ENCODE data around the gene SNRPD3. TPM values are rescaled to one million over a fixed set of nuclear protein-coding genes. Genes with fewer than 3 reads are reported as not detected.

SNRPD3 gene
- total RNA-seq, 1 donor, result 57.5 TPM

DNA sequence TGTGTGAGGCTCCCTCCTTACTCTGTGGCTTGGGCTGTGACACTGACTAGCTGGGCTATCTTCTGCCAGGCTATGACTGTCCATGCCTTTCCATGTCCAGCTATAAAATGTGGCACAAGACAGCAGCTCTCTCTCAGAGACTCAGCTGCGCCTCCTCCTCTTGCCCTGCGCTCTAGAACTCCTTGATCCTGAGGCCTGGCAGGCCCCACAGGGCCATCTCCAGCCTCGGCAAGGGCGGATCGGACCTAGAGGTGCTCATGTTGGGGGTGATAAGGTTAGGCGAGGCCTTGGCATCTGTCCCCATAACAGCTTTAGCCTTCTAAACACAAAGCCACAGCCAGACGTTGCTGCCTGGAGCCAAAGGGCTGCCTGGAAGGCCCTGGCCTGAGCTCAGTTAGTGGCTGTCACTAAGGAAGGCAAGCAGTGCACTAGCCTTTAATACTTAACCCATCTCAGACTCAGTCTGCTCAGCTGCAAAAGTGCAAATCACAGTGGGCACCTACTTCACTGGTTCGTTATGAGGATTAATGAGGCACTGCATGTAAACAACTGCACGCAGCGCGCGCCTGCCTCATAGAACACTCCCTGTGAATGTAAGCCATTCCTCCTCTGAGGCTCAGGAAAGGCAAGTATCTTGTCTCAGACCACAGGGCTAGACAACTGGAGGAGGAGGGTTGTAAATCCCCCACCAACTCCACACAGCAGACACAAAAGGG, 2.0 kb upstream of the SNRPD3 start:
- Histone ChIP-seq H3K4me1 (ENCODE audit: insufficient read depth, low read length) (peaks cover 28% of the 10 kb centered on the region), H3K4me2 (ENCODE audit: insufficient read depth, low read length) (peak overlapping the region; percentile 84), H3K36me3 (ENCODE audit: insufficient read depth, low read length) (peaks cover 30% of the 10 kb centered on the region), H4K20me1 (ENCODE audit: insufficient read depth, low read length) (peaks cover 53% of the 10 kb centered on the region), H3K9me3 (ENCODE audit: low read depth, low read length) (no peaks in the 10 kb centered on the region), H2AFZ (ENCODE audit: low read length) (peak overlapping the region; percentile 80), H3K27me3 (ENCODE audit: insufficient read depth, low read length) (no peaks in the 10 kb centered on the region), H3K4me3 (ENCODE audit: insufficient read depth, low read length) (peak overlapping the region; percentile 97), H3K79me2 (ENCODE audit: insufficient read depth, low read length) (peaks cover 91% of the 10 kb centered on the region), H3K27ac (ENCODE audit: low read depth, low read length) (peak overlapping the region; percentile 73)
- TF ChIP-seq, protein P1, sequence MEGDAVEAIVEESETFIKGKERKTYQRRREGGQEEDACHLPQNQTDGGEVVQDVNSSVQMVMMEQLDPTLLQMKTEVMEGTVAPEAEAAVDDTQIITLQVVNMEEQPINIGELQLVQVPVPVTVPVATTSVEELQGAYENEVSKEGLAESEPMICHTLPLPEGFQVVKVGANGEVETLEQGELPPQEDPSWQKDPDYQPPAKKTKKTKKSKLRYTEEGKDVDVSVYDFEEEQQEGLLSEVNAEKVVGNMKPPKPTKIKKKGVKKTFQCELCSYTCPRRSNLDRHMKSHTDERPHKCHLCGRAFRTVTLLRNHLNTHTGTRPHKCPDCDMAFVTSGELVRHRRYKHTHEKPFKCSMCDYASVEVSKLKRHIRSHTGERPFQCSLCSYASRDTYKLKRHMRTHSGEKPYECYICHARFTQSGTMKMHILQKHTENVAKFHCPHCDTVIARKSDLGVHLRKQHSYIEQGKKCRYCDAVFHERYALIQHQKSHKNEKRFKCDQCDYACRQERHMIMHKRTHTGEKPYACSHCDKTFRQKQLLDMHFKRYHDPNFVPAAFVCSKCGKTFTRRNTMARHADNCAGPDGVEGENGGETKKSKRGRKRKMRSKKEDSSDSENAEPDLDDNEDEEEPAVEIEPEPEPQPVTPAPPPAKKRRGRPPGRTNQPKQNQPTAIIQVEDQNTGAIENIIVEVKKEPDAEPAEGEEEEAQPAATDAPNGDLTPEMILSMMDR (IDR thresholded peaks at IDR 0.05; ENCODE audit: extremely low read depth, low read depth, low read length), result no peak
- peak; percentile 69 for DNase-seq (ENCODE audit: insufficient read length, low spot score, missing footprints)

DNA sequence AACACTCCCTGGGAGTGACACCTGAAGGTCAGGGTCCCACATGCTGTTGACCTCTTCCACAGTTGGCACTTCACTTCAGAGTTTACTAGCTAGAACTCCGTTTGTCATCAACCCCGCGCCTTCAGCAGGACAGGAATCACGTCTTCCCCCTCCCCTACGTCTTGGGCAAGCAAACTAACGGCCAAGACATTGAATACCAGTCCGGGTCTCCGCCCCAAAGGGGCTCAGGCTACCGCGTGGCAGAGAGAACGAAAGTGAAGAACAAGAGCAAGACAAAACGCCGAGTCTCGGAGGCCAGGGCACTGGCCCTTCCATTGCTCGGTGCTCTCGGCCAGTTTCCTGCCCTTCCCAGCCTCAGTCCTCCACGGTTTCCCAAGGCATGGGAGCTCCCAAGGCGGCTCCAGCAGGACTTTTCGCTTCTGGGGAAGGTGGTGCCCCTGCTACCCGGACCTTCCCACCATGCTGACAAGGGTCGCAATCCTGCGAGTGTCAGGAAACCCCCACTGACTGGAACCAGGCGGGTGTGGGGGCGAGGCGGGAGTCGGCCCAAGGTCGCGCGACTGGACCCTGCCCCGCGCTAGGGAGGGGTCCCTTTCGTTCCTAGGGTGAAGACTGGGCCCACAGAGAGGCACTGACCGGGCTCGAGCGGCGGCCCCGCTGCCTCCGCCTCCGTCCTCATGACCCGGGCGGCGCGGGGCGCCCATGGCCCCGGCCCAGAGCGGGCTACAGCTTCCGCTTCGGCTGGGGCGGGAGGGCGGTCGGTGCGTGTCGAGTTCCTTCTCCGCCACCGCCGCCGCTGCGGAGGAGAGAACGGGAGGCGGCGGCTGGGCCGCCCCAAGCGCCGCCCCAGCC, 1.3 kb upstream of the SNRPD3 start, which contains the start of gene GUCD1:
GUCD1 (minus strand) TSS at position 826 of the 852 bp plus-strand sequence; CDS start at position 679, 147 bp downstream.
- Histone ChIP-seq H3K36me3 (ENCODE audit: insufficient read depth, low read length) (peaks cover 34% of the 10 kb centered on the region), H3K4me1 (ENCODE audit: insufficient read depth, low read length) (peaks cover 28% of the 10 kb centered on the region), H3K27ac (ENCODE audit: low read depth, low read length) (peak within 1 kb of the TSS; percentile 89), H4K20me1 (ENCODE audit: insufficient read depth, low read length) (peaks cover 50% of the 10 kb centered on the region), H3K27me3 (ENCODE audit: insufficient read depth, low read length) (no peaks in the 10 kb centered on the region), H3K4me3 (ENCODE audit: insufficient read depth, low read length) (peak within 1 kb of the TSS; percentile 97), H3K9me3 (ENCODE audit: low read depth, low read length) (no peaks in the 10 kb centered on the region), H3K79me2 (ENCODE audit: insufficient read depth, low read length) (peaks cover 91% of the 10 kb centered on the region), H3K4me2 (ENCODE audit: insufficient read depth, low read length) (peak within 1 kb of the TSS; percentile 86), H2AFZ (ENCODE audit: low read length) (peak within 1 kb of the TSS; percentile 94)
- peak; percentile 79 for DNase-seq (ENCODE audit: insufficient read length, low spot score, missing footprints)
- TF ChIP-seq, protein P1 (IDR thresholded peaks at IDR 0.05; ENCODE audit: extremely low read depth, low read depth, low read length), result no peak

DNA sequence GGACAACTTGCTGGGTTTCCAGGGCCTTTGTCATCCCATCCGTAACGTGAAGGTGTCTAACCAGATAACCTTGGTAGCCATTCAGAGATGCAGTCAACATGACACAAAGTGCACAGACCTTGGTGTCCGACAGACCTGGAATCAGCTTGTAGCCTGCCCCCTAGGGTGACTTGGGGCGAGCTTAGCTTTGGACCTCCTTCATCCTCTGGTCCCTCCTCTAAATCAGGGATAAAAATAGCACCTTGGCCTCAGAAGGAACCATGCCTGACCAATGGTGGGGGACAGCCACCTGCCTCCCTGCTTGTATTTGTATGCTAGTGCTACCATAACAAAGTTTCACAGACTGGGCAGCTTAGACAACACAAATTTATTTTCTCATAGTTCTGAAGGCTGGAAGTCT, 3.7 kb downstream of the SNRPD3 start:
- Histone ChIP-seq H4K20me1 (ENCODE audit: insufficient read depth, low read length) (peaks cover 33% of the 10 kb centered on the region), H3K27ac (ENCODE audit: low read depth, low read length) (no peak overlapping the region)
- no peak for DNase-seq (ENCODE audit: insufficient read length, low spot score, missing footprints)

More for the DNA sequence above, 3.7 kb downstream of the SNRPD3 start:
- Histone ChIP-seq H3K36me3 (ENCODE audit: insufficient read depth, low read length) (peaks cover 41% of the 10 kb centered on the region), H3K27me3 (ENCODE audit: insufficient read depth, low read length) (no peaks in the 10 kb centered on the region), H3K4me2 (ENCODE audit: insufficient read depth, low read length) (no peak overlapping the region), H3K9me3 (ENCODE audit: low read depth, low read length) (no peaks in the 10 kb centered on the region), H3K4me1 (ENCODE audit: insufficient read depth, low read length) (peaks cover 11% of the 10 kb centered on the region), H3K4me3 (ENCODE audit: insufficient read depth, low read length) (no peak overlapping the region), H3K79me2 (ENCODE audit: insufficient read depth, low read length) (peaks cover 84% of the 10 kb centered on the region), H2AFZ (ENCODE audit: low read length) (no peak overlapping the region)
- TF ChIP-seq, protein P1 (IDR thresholded peaks at IDR 0.05; ENCODE audit: extremely low read depth, low read depth, low read length), result no peak
